ENCODE data around the gene PLPP4. TPM values are rescaled to one million over a fixed set of nuclear protein-coding genes. Genes with fewer than 3 reads are reported as not detected.

PLPP4 gene
- total and polyA plus RNA-seq, 10 of the 15 experiments (the other 5 are each of a cell fraction or from before 2014, with no cell fraction given), result 0.08 to 3.1 (median 0.26) TPM; not detected in 3

- SMC1A ChIA-PET (ENCODE audit: uncharacterized antibody, unreplicated experiment), result no interaction called here
- CTCF ChIA-PET, result interaction anchor here (2.2 kb wide), 1 partner anchor 11 kb away, joined by 6 read pairs; no protein-coding TSS in a partner anchor
- Histone ChIP-seq H3K4me3 (no peak overlapping the region), H3K4me2 (ENCODE audit: control insufficient read depth, insufficient read depth) (no peak overlapping the region), H3K4me1 (ENCODE audit: control insufficient read depth, insufficient read depth, low read length) (no peaks in the 10 kb centered on the region), H3K79me2 (ENCODE audit: control insufficient read depth, insufficient read depth, low read length) (no peaks in the 10 kb centered on the region), H4K20me1 (ENCODE audit: control insufficient read depth, insufficient read depth) (no peaks in the 10 kb centered on the region), H3K27ac (ENCODE audit: control insufficient read depth, insufficient read depth) (no peak overlapping the region), H3K27me3 (replicated peaks in 1 of 2; ENCODE audit: control insufficient read depth in 2 of 2, insufficient read depth in 2 of 2, low read length in 1 of 2) (peaks cover 0 to 2% of the 10 kb centered on the region in 2 experiments; a peak in 1 of 4 replicates), H3K36me3 (ENCODE audit: control insufficient read depth in 2 of 2, insufficient read depth in 2 of 2, low read length in 1 of 2) (no peaks in the 10 kb centered on the region), H3K9ac (ENCODE audit: control insufficient read depth, insufficient read depth, low read length) (no peak overlapping the region), H2AFZ (ENCODE audit: control insufficient read depth, low read depth, low read length) (no peak overlapping the region), H3K9me3 (replicated peaks; ENCODE audit: control insufficient read depth, insufficient read depth, low read length) (no peaks in the 10 kb centered on the region)
- in situ Hi-C loops (cut with MboI), result loop anchor here (5.0 kb wide), 1 partner anchor 316 kb away; no protein-coding TSS in a partner anchor
- RAD21 ChIA-PET (ENCODE audit: unreplicated experiment), result no interaction called here
- BruUV-seq (replicated peaks), result no TSS peak
- no peak for TF ChIP-seq E2F8 (IDR thresholded peaks at IDR 0.05; ENCODE audit: low read depth, partially characterized antibody)
- TF ChIP-seq TCF12 (IDR thresholded peaks at IDR 0.05; ENCODE audit: low read depth, low read length), result no peak
- TF ChIP-seq RAD21 (IDR thresholded peaks at IDR 0.05; ENCODE audit: insufficient read depth, low read depth, low read length), result no peak
- no peak for TF ChIP-seq MAX (IDR thresholded peaks at IDR 0.05; ENCODE audit: low read depth, low read length)
- no peak for TF ChIP-seq NRF1 (conservative IDR thresholded peaks at IDR 0.05; ENCODE audit: low read depth, low read length)
- TF ChIP-seq FOXK2 (IDR thresholded peaks at IDR 0.05), result no peak
- FAIRE-seq (no peak), ATAC-seq (no peak), DNase-seq (ENCODE audit: low read depth, low spot score) (no peak)
- POLR2A ChIA-PET, result no interaction called here
- intact Hi-C loops (cut with micrococcal nuclease; ENCODE audit: unreplicated experiment), result loop anchor here (5.0 to 10.0 kb wide), 2 partner anchors 186 to 196 kb away; no protein-coding TSS in a partner anchor
- 3% methylated on average over 2 of the region's 2 CpGs for WGBS (ENCODE audit: insufficient coverage, insufficient replicate concordance, low lambda C conversion rate, missing lambda C conversion rate)
Observed at GRCh38 chr10:120421250-120421649, 35.8 kb upstream of the PLPP4 start.

Data from GM12878 (cell line).